CD4-positive, alpha-beta T cell (primary cell): ENCODE measurements around the gene BATF. TPM values are rescaled to one million over a fixed set of nuclear protein-coding genes. Genes with fewer than 3 reads are reported as not detected.

Source experiments
- ATAC-seq: fragments of 200-7000 bp; cut with Tn5 transposase; one replicate; pipeline ENCODE4 v1.10.0; 2022; ENCODE audit warnings: mild to moderate bottlenecking; ENCODE audit not compliant: poor library complexity
- CTCF ChIA-PET: fragments of 350-600 bp; sonication (Branson Sonifier 250); formaldehyde crosslinking; loops from one replicate; lab custom pipeline; 2021; ENCODE audit warnings: antibody characterized with exemption, inconsistent platforms; lab: Charles Lee
- POLR2A ChIA-PET: fragments of 350-600 bp; sonication (Branson Sonifier 250); formaldehyde crosslinking; loops from one replicate; lab custom pipeline; 2021; ENCODE audit warnings: antibody characterized with exemption, inconsistent platforms; lab: Charles Lee
- DNase-seq, 14 experiments: peaks; one replicate each; pipeline ENCODE4 v3.0.0-alpha.2; 2013 to 2020; ENCODE audit warnings: mixed read lengths in 2 of 14
- H3K27ac ChIP-seq, 2 donors: one replicate each; pipeline versions ENCODE4 v1.5.1 to v1.7.0; 2013; ENCODE audit warnings: low read length in 2 of 2, low read depth in 1 of 2, mild to moderate bottlenecking in 1 of 2
- H3K27me3 ChIP-seq, 2 experiments: 1 replicate in 1 of 2; 2 replicates in 1 of 2; pipeline versions ENCODE4 v1.6.1 to v1.7.0; 2013; ENCODE audit warnings: low read length in 2 of 2, control low read depth in 1 of 2, mild to moderate bottlenecking in 1 of 2, moderate library complexity in 1 of 2; ENCODE audit not compliant: insufficient read depth in 2 of 2, control insufficient read depth in 1 of 2
- H3K36me3 ChIP-seq: one replicate; pipeline ENCODE4 v1.6.1; 2013; ENCODE audit warnings: low read length, control low read depth; ENCODE audit not compliant: insufficient read depth
- H3K4me1 ChIP-seq: one replicate; pipeline ENCODE4 v1.6.1; 2013; ENCODE audit warnings: low read length, control low read depth; ENCODE audit not compliant: insufficient read depth
- H3K4me3 ChIP-seq: one replicate; pipeline ENCODE4 v1.5.1; 2013; ENCODE audit warnings: mild to moderate bottlenecking, low read length, moderate library complexity
- H3K9me3 ChIP-seq, 2 experiments: 1 replicate in 1 of 2; 2 replicates in 1 of 2; pipeline versions ENCODE4 v1.6.1 to v1.7.0; 2013; ENCODE audit warnings: low read length in 2 of 2, mild to moderate bottlenecking in 2 of 2, control low read depth in 1 of 2, moderate library complexity in 1 of 2; ENCODE audit not compliant: control insufficient read depth in 1 of 2, insufficient read depth in 1 of 2
- H3K27ac Mint-ChIP-seq: one replicate; pipeline ENCODE4 v1.8.0; 2020; ENCODE audit warnings: mixed read lengths
- H3K27me3 Mint-ChIP-seq: one replicate; pipeline ENCODE4 v1.8.0; 2021; ENCODE audit warnings: mixed read lengths
- H3K36me3 Mint-ChIP-seq: one replicate; pipeline ENCODE4 v1.8.0; 2021; ENCODE audit warnings: low read depth, mixed read lengths
- H3K4me1 Mint-ChIP-seq: one replicate; pipeline ENCODE4 v1.8.0; 2021; ENCODE audit warnings: low read depth, mixed read lengths
- H3K4me3 Mint-ChIP-seq: one replicate; pipeline ENCODE4 v1.8.0; 2020; ENCODE audit warnings: mild to moderate bottlenecking, mixed read lengths
- H3K9me3 Mint-ChIP-seq: one replicate; pipeline ENCODE4 v1.8.0; 2020; ENCODE audit warnings: mixed read lengths
- CTCF ChIP-seq: fragments of 200-600 bp; IDR thresholded peaks from one replicate; pipeline ENCODE4 v1.8.0; 2022; ENCODE audit warnings: antibody characterized with exemption, mild to moderate bottlenecking
- intact Hi-C, 2 experiments: fragments of 100-400 bp; cut with DNase I in 1 of 2; cut with micrococcal nuclease in 1 of 2; formaldehyde crosslinking; loops; one replicate each; pipeline versions ENCODE4 v1.15.1 to v1.9.0; 2023 to 2025; cut with DNase I, micrococcal nuclease
- total RNA-seq, 174 experiments: library from RNA in 2 of 174; stranded (reverse) in 2 of 174; gene quantifications; one replicate each; pipeline ENCODE4 v1.2.3 and lab custom pipeline; 2021 to 2026

The BATF gene
- total RNA-seq, 2 experiments from 2014 or later: 6.7 to 7.8 TPM

GRCh38 chr14:75511201-75511600 lies 11.1 kb upstream of the BATF start:
- DNase-seq (no peak), ATAC-seq (no peak)
- Histone ChIP-seq H3K9me3 (peaks cover 9 to 18% of the 10 kb centered on the region in 2 experiments), H3K36me3 (no peaks in the 10 kb centered on the region), H3K27ac (no peak overlapping the region), H3K4me1 (peaks cover 25% of the 10 kb centered on the region), H3K27me3 (no peaks in the 10 kb centered on the region), H3K4me3 (no peak overlapping the region)
- Mint-ChIP-seq H3K27ac (no peak overlapping the region), H3K4me3 (no peak overlapping the region), H3K9me3 (peaks cover 7% of the 10 kb centered on the region), H3K27me3 (no peaks in the 10 kb centered on the region), H3K36me3 (no peaks in the 10 kb centered on the region), H3K4me1 (peaks cover 32% of the 10 kb centered on the region)
- ChIA-PET CTCF (no interaction called here), POLR2A (no interaction called here)
- no peak for TF ChIP-seq CTCF
- intact Hi-C loops: loop anchor here in 1 of 2 experiments (10.0 kb wide), 1 partner anchor 144 kb away; no protein-coding TSS in a partner anchor

- DNase-seq: peak in 6 of 14 experiments; percentile 16 to 72 (median 41)
- ATAC-seq: peak; percentile 50
- POLR2A ChIA-PET: interaction anchor here (1.5 to 2.6 kb wide), 5 partner anchors 10 to 46 kb away, joined by 3 to 14 read pairs (median 8); no protein-coding TSS in a partner anchor
- H3K4me1 ChIP-seq: peaks cover 37% of the 10 kb centered on the region
- no peak for TF ChIP-seq CTCF
- H3K4me1 Mint-ChIP-seq: peaks cover 46% of the 10 kb centered on the region
- no peaks in the 10 kb centered on the region for H3K36me3 ChIP-seq
- peaks cover 4 to 13% of the 10 kb centered on the region in 2 experiments for H3K9me3 ChIP-seq
- no peaks in the 10 kb centered on the region for H3K36me3 Mint-ChIP-seq
- H3K27ac ChIP-seq: peak overlapping the region; percentile 29 to 67
- no peaks in the 10 kb centered on the region for H3K27me3 ChIP-seq
- CTCF ChIA-PET: interaction anchor here (1.0 to 2.2 kb wide), 3 partner anchors 26 to 53 kb away, joined by 4 to 13 read pairs (median 5); no protein-coding TSS in a partner anchor
- peak overlapping the region; percentile 54 for H3K4me3 ChIP-seq
- intact Hi-C loops: loop anchor here in 1 of 2 experiments (10.0 kb wide), 1 partner anchor 141 kb away; no protein-coding TSS in a partner anchor
- H3K27ac Mint-ChIP-seq: peak overlapping the region; percentile 72
- peak overlapping the region; percentile 56 for H3K4me3 Mint-ChIP-seq
- peaks cover 5% of the 10 kb centered on the region for H3K9me3 Mint-ChIP-seq
- no peaks in the 10 kb centered on the region for H3K27me3 Mint-ChIP-seq
Observed at GRCh38 chr14:75513911-75514672, 8.2 kb upstream of the BATF start.

- ChIA-PET POLR2A (interaction anchor here (0.7 to 2.6 kb wide), 8 partner anchors 9 to 180 kb away, joined by 3 to 14 read pairs (median 6); no protein-coding TSS in a partner anchor), CTCF (interaction anchor here (0.6 to 2.2 kb wide), 5 partner anchors 12 to 51 kb away, joined by 3 to 13 read pairs (median 4); no protein-coding TSS in a partner anchor)
- H3K36me3 Mint-ChIP-seq: no peaks in the 10 kb centered on the region
- peak overlapping the region; percentile 89 for H3K4me3 Mint-ChIP-seq
- Histone ChIP-seq H3K27me3 (no peaks in the 10 kb centered on the region), H3K9me3 (peaks cover 4 to 13% of the 10 kb centered on the region in 2 experiments), H3K36me3 (no peaks in the 10 kb centered on the region), H3K4me1 (peaks cover 38% of the 10 kb centered on the region), H3K4me3 (peak overlapping the region; percentile 54), H3K27ac (peak overlapping the region; percentile 29 to 67)
- no peaks in the 10 kb centered on the region for H3K27me3 Mint-ChIP-seq
- peaks cover 5% of the 10 kb centered on the region for H3K9me3 Mint-ChIP-seq
- peaks cover 49% of the 10 kb centered on the region for H3K4me1 Mint-ChIP-seq
- ATAC-seq (peak; percentile 77), DNase-seq (peak; percentile 20 to 80 (median 41))
- no peak for TF ChIP-seq CTCF
- intact Hi-C loops: loop anchor here in 1 of 2 experiments (10.0 kb wide), 1 partner anchor 140 kb away; no protein-coding TSS in a partner anchor
- peak overlapping the region; percentile 72 for H3K27ac Mint-ChIP-seq
Observed at GRCh38 chr14:75514673-75515628, 7.3 kb upstream of the BATF start.
